H1 (cell line): ENCODE data around the gene SMIM44. TPM values are rescaled to one million over a fixed set of nuclear protein-coding genes. Genes with fewer than 3 reads are reported as not detected.

Experiments used
- CBX5 ChIP-seq: fragments of 300-800, 300-1000 bp; sonication (generic); IDR thresholded peaks from 2 replicates; pipeline ENCODE4 v1.7.1; 2016; ENCODE audit warnings: antibody characterized with exemption, low read length, low read depth
- SP2 ChIP-seq: IDR thresholded peaks from 2 replicates; pipeline ENCODE4 v1.6.1; 2012; ENCODE audit warnings: mild to moderate bottlenecking, low read length, inconsistent platforms
- polyA plus RNA-seq, 7 experiments: library from polyadenylated mRNA; depleted of rRNA in 3 of 7; stranded (reverse) in 5 of 7; unstranded in 2 of 7; fragments of >200 nt in 5 of 7; fragments of 200-250 nt in 2 of 7; gene quantifications; 1 replicate in 5 of 7; 2 replicates in 1 of 7; 4 replicates in 1 of 7; pipeline versions ENCODE4 v1.2.1 to v1.2.3, GENCODE V29; 2011 to 2013; ENCODE audit warnings: missing spikeins in 2 of 7, mixed read lengths in 2 of 7
- total RNA-seq: library from RNA; stranded (reverse); fragmentation: NEBNext Ultra II Directional; extraction: Animal tissue kit (Norgen Biotek cat#: 25700); gene quantifications from 2 replicates; pipeline ENCODE4 v1.2.1, GENCODE V29; 2021

The SMIM44 gene
- total and polyA plus RNA-seq, 2 of the 8 experiments (the other 6 are each of a cell fraction or from before 2014, with no cell fraction given), result not detected

- no peak for TF ChIP-seq SP2
- no peak for TF ChIP-seq CBX5
Observed at GRCh38 chr19:3465552-3465951, 17.7 kb downstream of the SMIM44 start (continued).
